SK-N-SH treated with all-trans-retinoic acid at 6 μM for 48 hours (cell line): ENCODE measurements around the gene GRIA4.

Source experiments
- ATAC-seq: fragments of 200-7000 bp; cut with Tn5 transposase; 3 replicates; pipeline ENCODE4 v1.9.1; 2020; ENCODE audit warnings: mild to moderate bottlenecking, moderate library complexity
- ARNTL ChIP-seq: fragments of 450-650 bp; formaldehyde crosslinking; IDR thresholded peaks from 2 replicates; pipeline ENCODE4 v1.5.0; 2020; ENCODE audit warnings: low read depth, mild to moderate bottlenecking, moderate library complexity, borderline replicate concordance
- BACH2 ChIP-seq: fragments of 250-450 bp; sonication (Bioruptor Pico); IDR thresholded peaks from 2 replicates; pipeline ENCODE4 v1.9.0; 2021; ENCODE audit warnings: mild to moderate bottlenecking, borderline replicate concordance
- CSDC2 ChIP-seq: fragments of 250-450 bp; sonication (Bioruptor Pico); IDR thresholded peaks from 2 replicates; pipeline ENCODE4 v1.5.0; 2020; ENCODE audit warnings: mild to moderate bottlenecking, moderate library complexity
- ESRRG ChIP-seq: fragments of 250-450 bp; sonication (Bioruptor Pico); IDR thresholded peaks from 2 replicates; pipeline ENCODE4 v1.6.1; 2021; ENCODE audit warnings: mild to moderate bottlenecking
- GLIS3 ChIP-seq: fragments of 250-450 bp; sonication (Bioruptor Pico); IDR thresholded peaks from 2 replicates; pipeline ENCODE4 v1.5.0; 2020; ENCODE audit warnings: mild to moderate bottlenecking, moderate library complexity
- ISL1 ChIP-seq: fragments of 250-450 bp; sonication (Bioruptor Pico); IDR thresholded peaks from 2 replicates; pipeline ENCODE4 v2.1.2; 2022; ENCODE audit warnings: mild to moderate bottlenecking, moderate library complexity
- OSR1 ChIP-seq: fragments of 250-450 bp; sonication (Bioruptor Pico); IDR thresholded peaks from 2 replicates; pipeline ENCODE4 v1.8.0; 2022; ENCODE audit warnings: moderate library complexity, mild to moderate bottlenecking, inconsistent platforms
- PPARA ChIP-seq: fragments of 250-450 bp; sonication (Bioruptor Pico); IDR thresholded peaks from 2 replicates; pipeline ENCODE4 v1.5.0; 2020; ENCODE audit warnings: mild to moderate bottlenecking, borderline replicate concordance
- SNAI2 ChIP-seq: fragments of 250-450 bp; sonication (Bioruptor Pico); IDR thresholded peaks from 2 replicates; pipeline ENCODE4 v1.5.0; 2020; ENCODE audit warnings: mild to moderate bottlenecking, moderate library complexity
- TCF4 ChIP-seq: fragments of 250-450 bp; sonication (Bioruptor Pico); IDR thresholded peaks from 2 replicates; pipeline ENCODE4 v1.8.0; 2021; ENCODE audit warnings: mild to moderate bottlenecking, moderate library complexity, borderline replicate concordance
- TOX ChIP-seq: fragments of 250-450 bp; sonication (Bioruptor Pico); IDR thresholded peaks from 2 replicates; pipeline ENCODE4 v1.8.0; 2021; ENCODE audit warnings: mild to moderate bottlenecking, moderate library complexity, borderline replicate concordance
- ZC3H10 ChIP-seq: fragments of 250-450 bp; sonication (Bioruptor Pico); IDR thresholded peaks from 2 replicates; pipeline ENCODE4 v1.5.1; 2021; ENCODE audit warnings: mild to moderate bottlenecking, moderate library complexity
- ZFP3 ChIP-seq: fragments of 250-450 bp; sonication (Bioruptor Pico); IDR thresholded peaks from 2 replicates; pipeline ENCODE4 v1.5.0; 2020; ENCODE audit warnings: mild to moderate bottlenecking, moderate library complexity
- ZFP30 ChIP-seq: fragments of 450-650 bp; formaldehyde crosslinking; IDR thresholded peaks from 2 replicates; pipeline ENCODE4 v1.5.0; 2022; ENCODE audit warnings: mild to moderate bottlenecking, moderate library complexity
- ZNF565 ChIP-seq: fragments of 450-650 bp; formaldehyde crosslinking; conservative IDR thresholded peaks from 2 replicates; pipeline ENCODE4 v1.5.0; 2020; ENCODE audit warnings: low read depth, mild to moderate bottlenecking, moderate library complexity
- ZNF8 ChIP-seq: fragments of 450-650 bp; formaldehyde crosslinking; IDR thresholded peaks from 2 replicates; pipeline ENCODE4 v1.5.0; 2020; ENCODE audit warnings: mild to moderate bottlenecking, moderate library complexity
- TF ChIP-seq, protein P1 (sequence below): fragments of 250-450 bp; sonication (Bioruptor Pico); IDR thresholded peaks from 2 replicates; pipeline ENCODE4 v1.5.0; 2020; ENCODE audit warnings: mild to moderate bottlenecking, moderate library complexity
- TF ChIP-seq, protein P2 (sequence below): fragments of 250-450 bp; sonication (Bioruptor Pico); IDR thresholded peaks from 2 replicates; pipeline ENCODE4 v1.8.0; 2020; ENCODE audit warnings: mild to moderate bottlenecking, moderate library complexity, borderline replicate concordance
- TF ChIP-seq, protein P3 (sequence below): fragments of 250-450 bp; sonication (Bioruptor Pico); IDR thresholded peaks from 2 replicates; pipeline ENCODE4 v1.8.0; 2021; ENCODE audit warnings: low read depth, mild to moderate bottlenecking, moderate library complexity, borderline replicate concordance
- TF ChIP-seq, protein P4 (sequence below): fragments of 250-450 bp; sonication (Bioruptor Pico); IDR thresholded peaks from 2 replicates; pipeline ENCODE4 v1.5.1; 2020; ENCODE audit warnings: low read depth, mild to moderate bottlenecking, moderate library complexity
- TF ChIP-seq, protein P5 (sequence below): fragments of 250-450 bp; sonication (Bioruptor Pico); IDR thresholded peaks from 2 replicates; pipeline ENCODE4 v1.5.1; 2021; ENCODE audit warnings: mild to moderate bottlenecking, moderate library complexity

GRIA4 gene

DNA sequence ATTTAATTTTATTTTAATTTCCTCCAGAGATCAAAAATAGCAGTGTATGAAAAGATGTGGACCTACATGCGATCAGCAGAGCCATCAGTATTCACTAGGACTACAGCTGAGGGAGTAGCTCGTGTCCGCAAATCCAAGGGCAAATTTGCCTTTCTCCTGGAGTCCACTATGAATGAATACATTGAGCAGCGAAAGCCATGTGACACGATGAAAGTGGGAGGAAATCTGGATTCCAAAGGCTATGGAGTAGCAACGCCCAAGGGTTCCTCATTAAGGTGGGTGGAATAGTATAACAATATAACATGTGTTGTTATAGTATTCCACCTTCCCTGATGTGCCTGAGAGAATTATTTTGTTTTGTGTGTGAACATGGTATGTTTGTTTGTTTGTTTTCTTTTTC lies 323.8 kb downstream of the GRIA4 start (continued):
- TF ChIP-seq, protein P1, sequence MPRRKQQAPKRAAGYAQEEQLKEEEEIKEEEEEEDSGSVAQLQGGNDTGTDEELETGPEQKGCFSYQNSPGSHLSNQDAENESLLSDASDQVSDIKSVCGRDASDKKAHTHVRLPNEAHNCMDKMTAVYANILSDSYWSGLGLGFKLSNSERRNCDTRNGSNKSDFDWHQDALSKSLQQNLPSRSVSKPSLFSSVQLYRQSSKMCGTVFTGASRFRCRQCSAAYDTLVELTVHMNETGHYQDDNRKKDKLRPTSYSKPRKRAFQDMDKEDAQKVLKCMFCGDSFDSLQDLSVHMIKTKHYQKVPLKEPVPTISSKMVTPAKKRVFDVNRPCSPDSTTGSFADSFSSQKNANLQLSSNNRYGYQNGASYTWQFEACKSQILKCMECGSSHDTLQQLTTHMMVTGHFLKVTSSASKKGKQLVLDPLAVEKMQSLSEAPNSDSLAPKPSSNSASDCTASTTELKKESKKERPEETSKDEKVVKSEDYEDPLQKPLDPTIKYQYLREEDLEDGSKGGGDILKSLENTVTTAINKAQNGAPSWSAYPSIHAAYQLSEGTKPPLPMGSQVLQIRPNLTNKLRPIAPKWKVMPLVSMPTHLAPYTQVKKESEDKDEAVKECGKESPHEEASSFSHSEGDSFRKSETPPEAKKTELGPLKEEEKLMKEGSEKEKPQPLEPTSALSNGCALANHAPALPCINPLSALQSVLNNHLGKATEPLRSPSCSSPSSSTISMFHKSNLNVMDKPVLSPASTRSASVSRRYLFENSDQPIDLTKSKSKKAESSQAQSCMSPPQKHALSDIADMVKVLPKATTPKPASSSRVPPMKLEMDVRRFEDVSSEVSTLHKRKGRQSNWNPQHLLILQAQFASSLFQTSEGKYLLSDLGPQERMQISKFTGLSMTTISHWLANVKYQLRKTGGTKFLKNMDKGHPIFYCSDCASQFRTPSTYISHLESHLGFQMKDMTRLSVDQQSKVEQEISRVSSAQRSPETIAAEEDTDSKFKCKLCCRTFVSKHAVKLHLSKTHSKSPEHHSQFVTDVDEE = no peak

DNA sequence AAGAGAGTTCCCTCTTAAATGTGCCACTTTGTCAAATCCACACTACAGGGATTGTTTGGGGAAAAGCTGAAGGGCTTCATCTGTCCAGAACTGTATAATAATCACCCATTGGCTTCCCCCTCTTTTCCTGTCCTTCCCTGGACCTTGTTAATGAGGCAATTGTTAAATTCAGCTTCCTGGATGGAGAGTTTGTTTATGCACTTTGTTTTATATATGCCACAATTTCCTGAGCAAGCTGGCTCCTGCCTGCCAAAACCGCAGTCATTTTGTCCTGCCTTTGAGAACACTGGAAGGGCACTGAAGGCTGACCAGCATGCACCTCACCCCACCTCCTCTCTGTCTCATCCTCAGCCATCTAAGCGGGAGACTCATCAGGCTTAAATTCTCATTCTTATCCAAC lies 325.9 kb downstream of the GRIA4 start:
- TF ChIP-seq ARNTL (CRISPR knock-in tag) = no peak
- TF ChIP-seq CSDC2 = no peak
- TF ChIP-seq BACH2 (CRISPR knock-in tag) = no peak
- TF ChIP-seq, protein P1 = no peak
- no peak for TF ChIP-seq TCF4 (CRISPR knock-in tag)
- no peak for TF ChIP-seq ISL1
- no peak for TF ChIP-seq ZFP30 (CRISPR knock-in tag)
- TF ChIP-seq, protein P2, sequence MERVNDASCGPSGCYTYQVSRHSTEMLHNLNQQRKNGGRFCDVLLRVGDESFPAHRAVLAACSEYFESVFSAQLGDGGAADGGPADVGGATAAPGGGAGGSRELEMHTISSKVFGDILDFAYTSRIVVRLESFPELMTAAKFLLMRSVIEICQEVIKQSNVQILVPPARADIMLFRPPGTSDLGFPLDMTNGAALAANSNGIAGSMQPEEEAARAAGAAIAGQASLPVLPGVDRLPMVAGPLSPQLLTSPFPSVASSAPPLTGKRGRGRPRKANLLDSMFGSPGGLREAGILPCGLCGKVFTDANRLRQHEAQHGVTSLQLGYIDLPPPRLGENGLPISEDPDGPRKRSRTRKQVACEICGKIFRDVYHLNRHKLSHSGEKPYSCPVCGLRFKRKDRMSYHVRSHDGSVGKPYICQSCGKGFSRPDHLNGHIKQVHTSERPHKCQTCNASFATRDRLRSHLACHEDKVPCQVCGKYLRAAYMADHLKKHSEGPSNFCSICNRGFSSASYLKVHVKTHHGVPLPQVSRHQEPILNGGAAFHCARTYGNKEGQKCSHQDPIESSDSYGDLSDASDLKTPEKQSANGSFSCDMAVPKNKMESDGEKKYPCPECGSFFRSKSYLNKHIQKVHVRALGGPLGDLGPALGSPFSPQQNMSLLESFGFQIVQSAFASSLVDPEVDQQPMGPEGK (CRISPR knock-in tag) = no peak
- TF ChIP-seq, protein P3, sequence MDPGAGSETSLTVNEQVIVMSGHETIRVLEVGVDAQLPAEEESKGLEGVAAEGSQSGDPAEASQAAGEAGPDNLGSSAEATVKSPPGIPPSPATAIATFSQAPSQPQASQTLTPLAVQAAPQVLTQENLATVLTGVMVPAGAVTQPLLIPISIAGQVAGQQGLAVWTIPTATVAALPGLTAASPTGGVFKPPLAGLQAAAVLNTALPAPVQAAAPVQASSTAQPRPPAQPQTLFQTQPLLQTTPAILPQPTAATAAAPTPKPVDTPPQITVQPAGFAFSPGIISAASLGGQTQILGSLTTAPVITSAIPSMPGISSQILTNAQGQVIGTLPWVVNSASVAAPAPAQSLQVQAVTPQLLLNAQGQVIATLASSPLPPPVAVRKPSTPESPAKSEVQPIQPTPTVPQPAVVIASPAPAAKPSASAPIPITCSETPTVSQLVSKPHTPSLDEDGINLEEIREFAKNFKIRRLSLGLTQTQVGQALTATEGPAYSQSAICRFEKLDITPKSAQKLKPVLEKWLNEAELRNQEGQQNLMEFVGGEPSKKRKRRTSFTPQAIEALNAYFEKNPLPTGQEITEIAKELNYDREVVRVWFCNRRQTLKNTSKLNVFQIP = no peak
- TF ChIP-seq, protein P4, sequence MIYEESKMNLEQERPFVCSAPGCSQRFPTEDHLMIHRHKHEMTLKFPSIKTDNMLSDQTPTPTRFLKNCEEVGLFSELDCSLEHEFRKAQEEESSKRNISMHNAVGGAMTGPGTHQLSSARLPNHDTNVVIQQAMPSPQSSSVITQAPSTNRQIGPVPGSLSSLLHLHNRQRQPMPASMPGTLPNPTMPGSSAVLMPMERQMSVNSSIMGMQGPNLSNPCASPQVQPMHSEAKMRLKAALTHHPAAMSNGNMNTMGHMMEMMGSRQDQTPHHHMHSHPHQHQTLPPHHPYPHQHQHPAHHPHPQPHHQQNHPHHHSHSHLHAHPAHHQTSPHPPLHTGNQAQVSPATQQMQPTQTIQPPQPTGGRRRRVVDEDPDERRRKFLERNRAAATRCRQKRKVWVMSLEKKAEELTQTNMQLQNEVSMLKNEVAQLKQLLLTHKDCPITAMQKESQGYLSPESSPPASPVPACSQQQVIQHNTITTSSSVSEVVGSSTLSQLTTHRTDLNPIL (CRISPR knock-in tag) = no peak
- TF ChIP-seq ZNF565 = no peak
- TF ChIP-seq SNAI2 (CRISPR knock-in tag) = no peak
- TF ChIP-seq TOX = no peak
- no peak for TF ChIP-seq PPARA
- TF ChIP-seq GLIS3 (CRISPR knock-in tag) = no peak
- TF ChIP-seq, protein P5, sequence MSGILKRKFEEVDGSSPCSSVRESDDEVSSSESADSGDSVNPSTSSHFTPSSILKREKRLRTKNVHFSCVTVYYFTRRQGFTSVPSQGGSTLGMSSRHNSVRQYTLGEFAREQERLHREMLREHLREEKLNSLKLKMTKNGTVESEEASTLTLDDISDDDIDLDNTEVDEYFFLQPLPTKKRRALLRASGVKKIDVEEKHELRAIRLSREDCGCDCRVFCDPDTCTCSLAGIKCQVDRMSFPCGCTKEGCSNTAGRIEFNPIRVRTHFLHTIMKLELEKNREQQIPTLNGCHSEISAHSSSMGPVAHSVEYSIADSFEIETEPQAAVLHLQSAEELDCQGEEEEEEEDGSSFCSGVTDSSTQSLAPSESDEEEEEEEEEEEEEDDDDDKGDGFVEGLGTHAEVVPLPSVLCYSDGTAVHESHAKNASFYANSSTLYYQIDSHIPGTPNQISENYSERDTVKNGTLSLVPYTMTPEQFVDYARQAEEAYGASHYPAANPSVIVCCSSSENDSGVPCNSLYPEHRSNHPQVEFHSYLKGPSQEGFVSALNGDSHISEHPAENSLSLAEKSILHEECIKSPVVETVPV (CRISPR knock-in tag) = no peak
- no peak for TF ChIP-seq ZFP3 (CRISPR knock-in tag)
- TF ChIP-seq ESRRG = no peak
- TF ChIP-seq ZNF8 (CRISPR knock-in tag) = no peak
- no peak for TF ChIP-seq OSR1 (CRISPR knock-in tag)
- no peak for ATAC-seq

DNA sequence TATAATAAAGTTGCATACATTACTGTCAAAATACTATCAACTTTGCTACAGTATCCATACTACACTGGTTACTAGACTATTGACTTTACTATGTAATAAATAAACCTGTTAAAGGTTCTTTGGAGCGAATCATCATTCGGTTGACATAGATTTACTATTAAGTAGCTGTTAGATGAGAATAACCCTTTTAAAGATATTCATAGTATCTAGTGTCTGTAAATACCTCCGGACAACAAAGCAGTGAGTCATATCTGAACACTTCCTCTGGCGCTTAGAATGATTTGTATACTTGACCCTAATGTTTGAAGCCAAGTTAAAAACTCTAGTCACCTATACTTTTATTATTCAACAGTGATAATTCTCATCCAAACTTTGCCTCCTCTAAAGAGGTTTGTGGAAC lies 327.5 kb downstream of the GRIA4 start:
- peak; percentile 98 for ATAC-seq
- TF ChIP-seq, protein P3 = no peak
- TF ChIP-seq ISL1 (peak; percentile 84), ZC3H10 (CRISPR knock-in tag) (no peak)
